ENCODE measurements around the gene STIP1. TPM values are rescaled to one million over a fixed set of nuclear protein-coding genes. Genes with fewer than 3 reads are reported as not detected.

Gene STIP1
- total and polyA plus RNA-seq, 2 of the 8 experiments (the other 6 are each of a cell fraction or from before 2014, with no cell fraction given): 140 to 329 TPM

DNA sequence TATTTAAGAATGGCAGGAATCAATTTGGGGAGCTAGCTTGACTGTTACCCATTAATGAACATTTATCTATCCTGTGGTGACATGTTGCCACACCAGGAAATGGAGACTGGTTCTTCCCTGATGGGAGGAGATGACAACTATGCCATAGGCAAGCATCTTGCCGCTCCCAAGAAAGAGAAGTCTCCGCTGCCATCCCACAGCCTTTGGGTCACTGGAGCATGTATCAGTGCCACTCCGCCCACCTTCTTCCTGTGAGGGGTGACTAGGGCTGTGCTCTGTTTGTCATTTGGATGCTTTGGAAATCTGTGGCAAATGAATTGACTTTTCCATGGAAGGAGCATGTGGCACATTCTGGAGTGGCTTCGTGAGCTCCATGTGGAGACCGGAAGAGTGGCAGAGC is 6.5 kb downstream of the STIP1 start (continued):
- TF ChIP-seq, protein P1, sequence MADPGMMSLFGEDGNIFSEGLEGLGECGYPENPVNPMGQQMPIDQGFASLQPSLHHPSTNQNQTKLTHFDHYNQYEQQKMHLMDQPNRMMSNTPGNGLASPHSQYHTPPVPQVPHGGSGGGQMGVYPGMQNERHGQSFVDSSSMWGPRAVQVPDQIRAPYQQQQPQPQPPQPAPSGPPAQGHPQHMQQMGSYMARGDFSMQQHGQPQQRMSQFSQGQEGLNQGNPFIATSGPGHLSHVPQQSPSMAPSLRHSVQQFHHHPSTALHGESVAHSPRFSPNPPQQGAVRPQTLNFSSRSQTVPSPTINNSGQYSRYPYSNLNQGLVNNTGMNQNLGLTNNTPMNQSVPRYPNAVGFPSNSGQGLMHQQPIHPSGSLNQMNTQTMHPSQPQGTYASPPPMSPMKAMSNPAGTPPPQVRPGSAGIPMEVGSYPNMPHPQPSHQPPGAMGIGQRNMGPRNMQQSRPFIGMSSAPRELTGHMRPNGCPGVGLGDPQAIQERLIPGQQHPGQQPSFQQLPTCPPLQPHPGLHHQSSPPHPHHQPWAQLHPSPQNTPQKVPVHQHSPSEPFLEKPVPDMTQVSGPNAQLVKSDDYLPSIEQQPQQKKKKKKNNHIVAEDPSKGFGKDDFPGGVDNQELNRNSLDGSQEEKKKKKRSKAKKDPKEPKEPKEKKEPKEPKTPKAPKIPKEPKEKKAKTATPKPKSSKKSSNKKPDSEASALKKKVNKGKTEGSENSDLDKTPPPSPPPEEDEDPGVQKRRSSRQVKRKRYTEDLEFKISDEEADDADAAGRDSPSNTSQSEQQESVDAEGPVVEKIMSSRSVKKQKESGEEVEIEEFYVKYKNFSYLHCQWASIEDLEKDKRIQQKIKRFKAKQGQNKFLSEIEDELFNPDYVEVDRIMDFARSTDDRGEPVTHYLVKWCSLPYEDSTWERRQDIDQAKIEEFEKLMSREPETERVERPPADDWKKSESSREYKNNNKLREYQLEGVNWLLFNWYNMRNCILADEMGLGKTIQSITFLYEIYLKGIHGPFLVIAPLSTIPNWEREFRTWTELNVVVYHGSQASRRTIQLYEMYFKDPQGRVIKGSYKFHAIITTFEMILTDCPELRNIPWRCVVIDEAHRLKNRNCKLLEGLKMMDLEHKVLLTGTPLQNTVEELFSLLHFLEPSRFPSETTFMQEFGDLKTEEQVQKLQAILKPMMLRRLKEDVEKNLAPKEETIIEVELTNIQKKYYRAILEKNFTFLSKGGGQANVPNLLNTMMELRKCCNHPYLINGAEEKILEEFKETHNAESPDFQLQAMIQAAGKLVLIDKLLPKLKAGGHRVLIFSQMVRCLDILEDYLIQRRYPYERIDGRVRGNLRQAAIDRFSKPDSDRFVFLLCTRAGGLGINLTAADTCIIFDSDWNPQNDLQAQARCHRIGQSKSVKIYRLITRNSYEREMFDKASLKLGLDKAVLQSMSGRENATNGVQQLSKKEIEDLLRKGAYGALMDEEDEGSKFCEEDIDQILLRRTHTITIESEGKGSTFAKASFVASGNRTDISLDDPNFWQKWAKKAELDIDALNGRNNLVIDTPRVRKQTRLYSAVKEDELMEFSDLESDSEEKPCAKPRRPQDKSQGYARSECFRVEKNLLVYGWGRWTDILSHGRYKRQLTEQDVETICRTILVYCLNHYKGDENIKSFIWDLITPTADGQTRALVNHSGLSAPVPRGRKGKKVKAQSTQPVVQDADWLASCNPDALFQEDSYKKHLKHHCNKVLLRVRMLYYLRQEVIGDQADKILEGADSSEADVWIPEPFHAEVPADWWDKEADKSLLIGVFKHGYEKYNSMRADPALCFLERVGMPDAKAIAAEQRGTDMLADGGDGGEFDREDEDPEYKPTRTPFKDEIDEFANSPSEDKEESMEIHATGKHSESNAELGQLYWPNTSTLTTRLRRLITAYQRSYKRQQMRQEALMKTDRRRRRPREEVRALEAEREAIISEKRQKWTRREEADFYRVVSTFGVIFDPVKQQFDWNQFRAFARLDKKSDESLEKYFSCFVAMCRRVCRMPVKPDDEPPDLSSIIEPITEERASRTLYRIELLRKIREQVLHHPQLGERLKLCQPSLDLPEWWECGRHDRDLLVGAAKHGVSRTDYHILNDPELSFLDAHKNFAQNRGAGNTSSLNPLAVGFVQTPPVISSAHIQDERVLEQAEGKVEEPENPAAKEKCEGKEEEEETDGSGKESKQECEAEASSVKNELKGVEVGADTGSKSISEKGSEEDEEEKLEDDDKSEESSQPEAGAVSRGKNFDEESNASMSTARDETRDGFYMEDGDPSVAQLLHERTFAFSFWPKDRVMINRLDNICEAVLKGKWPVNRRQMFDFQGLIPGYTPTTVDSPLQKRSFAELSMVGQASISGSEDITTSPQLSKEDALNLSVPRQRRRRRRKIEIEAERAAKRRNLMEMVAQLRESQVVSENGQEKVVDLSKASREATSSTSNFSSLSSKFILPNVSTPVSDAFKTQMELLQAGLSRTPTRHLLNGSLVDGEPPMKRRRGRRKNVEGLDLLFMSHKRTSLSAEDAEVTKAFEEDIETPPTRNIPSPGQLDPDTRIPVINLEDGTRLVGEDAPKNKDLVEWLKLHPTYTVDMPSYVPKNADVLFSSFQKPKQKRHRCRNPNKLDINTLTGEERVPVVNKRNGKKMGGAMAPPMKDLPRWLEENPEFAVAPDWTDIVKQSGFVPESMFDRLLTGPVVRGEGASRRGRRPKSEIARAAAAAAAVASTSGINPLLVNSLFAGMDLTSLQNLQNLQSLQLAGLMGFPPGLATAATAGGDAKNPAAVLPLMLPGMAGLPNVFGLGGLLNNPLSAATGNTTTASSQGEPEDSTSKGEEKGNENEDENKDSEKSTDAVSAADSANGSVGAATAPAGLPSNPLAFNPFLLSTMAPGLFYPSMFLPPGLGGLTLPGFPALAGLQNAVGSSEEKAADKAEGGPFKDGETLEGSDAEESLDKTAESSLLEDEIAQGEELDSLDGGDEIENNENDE (IDR thresholded peaks at IDR 0.05; ENCODE audit: insufficient replicate concordance, low read length): no peak
- no peak for TF ChIP-seq CTBP2 (IDR thresholded peaks at IDR 0.05; ENCODE audit: borderline replicate concordance, insufficient read depth, insufficient read length, low read length)
- TF ChIP-seq SUZ12 (IDR thresholded peaks at IDR 0.05; ENCODE audit: low read length): no peak
- TF ChIP-seq SP2 (IDR thresholded peaks at IDR 0.05; ENCODE audit: low read length): no peak

Measured in H1 (cell line).